Measurements from ENCODE around the gene KIAA0825.

The KIAA0825 gene

DNA sequence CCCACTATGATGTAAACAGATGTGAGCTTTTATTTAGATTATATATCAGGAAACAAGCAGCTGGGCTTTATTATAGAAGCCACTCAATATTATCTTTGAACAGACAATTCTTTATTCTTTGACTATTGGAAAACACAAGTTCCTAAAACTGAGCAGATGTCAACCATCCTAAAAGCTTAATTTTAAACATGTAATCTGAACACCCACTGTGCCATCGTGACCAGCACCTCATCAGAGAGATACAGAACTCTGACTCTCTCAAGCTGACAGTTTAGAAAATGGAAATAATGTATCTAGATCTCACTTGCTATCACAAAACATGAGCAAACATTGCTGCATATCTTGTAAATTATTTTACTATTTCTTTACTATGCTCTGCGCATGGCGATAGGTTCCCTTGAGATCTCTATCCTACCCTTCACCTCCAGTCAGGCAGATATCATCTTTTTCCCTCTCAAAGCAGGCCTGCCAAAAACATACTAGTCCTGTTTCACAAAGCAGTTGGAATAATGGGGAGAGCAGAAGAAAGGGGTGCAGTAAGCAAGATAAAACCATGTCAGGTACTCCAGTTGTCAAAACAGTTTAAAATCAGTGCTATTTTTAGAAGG, 151.0 kb downstream of the KIAA0825 start:
- H3K36me3 ChIP-seq (ENCODE audit: control insufficient read depth, insufficient read depth, low read length), result no peaks in the 10 kb centered on the region
- WGBS, 2 experiments (ENCODE audit: insufficient coverage in 2 of 2), result no CpG with 5 or more reads among the region's 3 CpGs
- no peaks in the 10 kb centered on the region for H3K9me3 ChIP-seq (ENCODE audit: control insufficient read depth, low read length)
- no peaks in the 10 kb centered on the region for H3K4me1 ChIP-seq (ENCODE audit: control insufficient read depth, insufficient read depth, low read length, poor library complexity, severe bottlenecking)
- no peak overlapping the region for H3K27ac ChIP-seq (ENCODE audit: low read depth, low read length, severe bottlenecking)
- H3K4me3 ChIP-seq (ENCODE audit: extremely low read depth, insufficient read depth, low read length, poor library complexity, severe bottlenecking), result no peak overlapping the region

DNA sequence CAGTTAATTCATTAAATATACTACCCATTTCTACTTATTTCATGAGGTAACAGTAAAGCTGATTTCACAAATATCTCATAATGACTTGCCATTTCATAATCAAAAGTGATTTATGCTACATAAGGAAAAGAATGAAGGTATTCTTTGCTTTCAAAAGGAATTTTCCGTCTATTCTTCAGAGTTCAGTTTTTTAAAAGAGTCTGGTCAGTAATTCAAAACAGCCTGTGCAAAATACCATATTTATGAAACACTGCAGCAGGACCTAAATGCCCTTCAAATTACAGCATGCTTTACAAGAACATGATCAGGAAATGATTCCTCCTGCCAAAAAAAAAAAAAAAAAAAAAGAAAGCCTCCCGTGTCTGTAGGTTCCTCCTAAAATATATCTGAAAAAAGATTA, 154.7 kb downstream of the KIAA0825 start:
- no peaks in the 10 kb centered on the region for H3K4me1 ChIP-seq (ENCODE audit: control insufficient read depth, insufficient read depth, low read length, poor library complexity, severe bottlenecking)
- H3K27ac ChIP-seq (ENCODE audit: low read depth, low read length, severe bottlenecking), result no peak overlapping the region
- H3K36me3 ChIP-seq (ENCODE audit: control insufficient read depth, insufficient read depth, low read length), result no peaks in the 10 kb centered on the region
- no peaks in the 10 kb centered on the region for H3K9me3 ChIP-seq (ENCODE audit: control insufficient read depth, low read length)
- WGBS, 2 experiments (ENCODE audit: insufficient coverage in 2 of 2), result 100% methylated on average over 1 of the region's 2 CpGs; no CpG with 5 or more reads in 1 of the 2 experiments
- no peak overlapping the region for H3K4me3 ChIP-seq (ENCODE audit: extremely low read depth, insufficient read depth, low read length, poor library complexity, severe bottlenecking)

DNA sequence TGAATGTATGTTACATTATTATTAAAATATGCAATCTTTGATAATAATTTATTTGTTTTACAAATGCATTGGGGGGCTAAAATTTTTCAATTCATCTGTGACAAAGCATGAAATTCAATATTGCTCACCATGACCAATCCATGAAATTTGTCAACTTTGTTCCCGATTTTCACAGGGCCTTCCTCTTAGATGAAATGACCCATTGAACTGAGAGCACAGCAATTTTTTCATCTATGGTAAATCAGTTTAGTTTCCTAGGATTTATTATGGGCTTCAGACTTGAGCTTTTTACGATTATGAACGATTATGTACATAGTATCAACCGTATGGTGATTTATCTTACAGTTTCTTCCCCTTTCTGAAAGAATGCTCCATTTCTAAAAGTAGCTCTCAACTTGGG, 157.3 kb downstream of the KIAA0825 start:
- Histone ChIP-seq H3K27ac (ENCODE audit: low read depth, low read length, severe bottlenecking) (no peak overlapping the region), H3K4me3 (ENCODE audit: extremely low read depth, insufficient read depth, low read length, poor library complexity, severe bottlenecking) (no peak overlapping the region), H3K9me3 (ENCODE audit: control insufficient read depth, low read length) (no peaks in the 10 kb centered on the region), H3K36me3 (ENCODE audit: control insufficient read depth, insufficient read depth, low read length) (no peaks in the 10 kb centered on the region), H3K4me1 (ENCODE audit: control insufficient read depth, insufficient read depth, low read length, poor library complexity, severe bottlenecking) (no peaks in the 10 kb centered on the region)
- WGBS, 2 experiments (ENCODE audit: insufficient coverage in 2 of 2), result 80% methylated on average over 1 of the region's 4 CpGs; no CpG with 5 or more reads in 1 of the 2 experiments

DNA sequence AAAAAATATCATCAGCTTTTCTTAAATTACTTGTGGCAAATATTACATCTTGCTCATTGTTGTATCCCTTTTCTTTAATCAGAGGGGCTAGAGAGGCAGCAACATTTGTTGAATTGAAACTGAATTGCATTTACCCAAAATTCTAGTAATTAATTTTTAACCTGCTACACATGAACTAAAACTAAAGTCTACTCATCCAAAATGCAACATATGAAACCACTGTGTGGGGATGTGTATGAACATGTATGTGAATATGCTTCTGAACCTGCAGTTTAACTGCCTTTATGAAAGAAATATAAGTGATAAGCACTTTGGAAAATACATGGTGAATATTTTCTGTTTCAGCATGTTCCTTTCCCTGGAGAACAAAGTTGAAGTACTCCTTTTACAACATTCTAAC, 158.5 kb downstream of the KIAA0825 start:
- no peaks in the 10 kb centered on the region for H3K36me3 ChIP-seq (ENCODE audit: control insufficient read depth, insufficient read depth, low read length)
- H3K9me3 ChIP-seq (ENCODE audit: control insufficient read depth, low read length), result no peaks in the 10 kb centered on the region
- H3K4me1 ChIP-seq (ENCODE audit: control insufficient read depth, insufficient read depth, low read length, poor library complexity, severe bottlenecking), result no peaks in the 10 kb centered on the region
- no peak overlapping the region for H3K4me3 ChIP-seq (ENCODE audit: extremely low read depth, insufficient read depth, low read length, poor library complexity, severe bottlenecking)
- H3K27ac ChIP-seq (ENCODE audit: low read depth, low read length, severe bottlenecking), result no peak overlapping the region

DNA sequence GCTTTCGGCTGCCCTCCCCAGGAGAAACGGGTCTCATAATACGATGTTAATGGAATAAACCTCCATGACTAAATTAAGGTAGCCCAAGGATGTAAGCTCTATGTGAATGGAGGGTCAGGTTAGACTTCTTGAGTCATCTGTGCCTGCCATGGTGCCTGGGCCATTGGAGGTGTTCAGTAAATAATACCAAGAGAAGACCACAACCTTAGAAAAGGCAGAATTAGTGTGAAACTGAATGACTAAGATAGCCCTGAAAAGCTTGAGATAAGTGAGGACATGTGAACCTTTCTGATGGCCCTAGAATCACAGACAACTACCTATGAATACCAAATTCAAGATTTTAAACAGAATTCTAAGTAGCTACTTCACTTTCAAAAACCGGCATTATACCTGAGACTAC, 160.6 kb downstream of the KIAA0825 start:
- Histone ChIP-seq H3K4me3 (ENCODE audit: extremely low read depth, insufficient read depth, low read length, poor library complexity, severe bottlenecking) (no peak overlapping the region), H3K36me3 (ENCODE audit: control insufficient read depth, insufficient read depth, low read length) (no peaks in the 10 kb centered on the region), H3K4me1 (ENCODE audit: control insufficient read depth, insufficient read depth, low read length, poor library complexity, severe bottlenecking) (no peaks in the 10 kb centered on the region), H3K9me3 (ENCODE audit: control insufficient read depth, low read length) (no peaks in the 10 kb centered on the region), H3K27ac (ENCODE audit: low read depth, low read length, severe bottlenecking) (no peak overlapping the region)
- WGBS, 2 experiments (ENCODE audit: insufficient coverage in 2 of 2), result 100% methylated on average over 2 to 3 of the region's 4 CpGs

DNA sequence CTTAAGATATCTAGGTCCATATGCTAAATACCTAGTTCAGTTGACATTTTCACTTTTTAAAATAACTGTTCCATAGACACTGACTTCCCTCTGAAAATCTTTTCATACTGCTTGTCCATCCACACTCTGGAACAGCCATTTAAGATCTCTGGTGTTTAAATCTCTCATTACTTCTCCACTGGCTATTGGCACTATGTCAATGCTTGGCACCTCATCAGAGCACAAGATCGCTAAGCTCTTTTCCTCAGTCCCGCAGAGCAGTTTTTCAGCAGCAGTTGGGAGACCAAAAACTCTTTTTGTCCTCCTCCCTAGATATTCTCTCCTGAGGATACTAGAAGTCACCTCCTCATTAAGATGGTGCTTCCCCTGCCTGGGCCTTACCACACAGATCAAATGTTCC, 172.7 kb downstream of the KIAA0825 start:
- no peaks in the 10 kb centered on the region for H3K4me1 ChIP-seq (ENCODE audit: control insufficient read depth, insufficient read depth, low read length, poor library complexity, severe bottlenecking)
- H3K4me3 ChIP-seq (ENCODE audit: extremely low read depth, insufficient read depth, low read length, poor library complexity, severe bottlenecking), result no peak overlapping the region
- H3K27ac ChIP-seq (ENCODE audit: low read depth, low read length, severe bottlenecking), result no peak overlapping the region
- no peaks in the 10 kb centered on the region for H3K9me3 ChIP-seq (ENCODE audit: control insufficient read depth, low read length)
- WGBS, 2 experiments (ENCODE audit: insufficient coverage in 2 of 2), result 93 to 98% methylated on average over 2 of the region's 2 CpGs
- no peaks in the 10 kb centered on the region for H3K36me3 ChIP-seq (ENCODE audit: control insufficient read depth, insufficient read depth, low read length)

DNA sequence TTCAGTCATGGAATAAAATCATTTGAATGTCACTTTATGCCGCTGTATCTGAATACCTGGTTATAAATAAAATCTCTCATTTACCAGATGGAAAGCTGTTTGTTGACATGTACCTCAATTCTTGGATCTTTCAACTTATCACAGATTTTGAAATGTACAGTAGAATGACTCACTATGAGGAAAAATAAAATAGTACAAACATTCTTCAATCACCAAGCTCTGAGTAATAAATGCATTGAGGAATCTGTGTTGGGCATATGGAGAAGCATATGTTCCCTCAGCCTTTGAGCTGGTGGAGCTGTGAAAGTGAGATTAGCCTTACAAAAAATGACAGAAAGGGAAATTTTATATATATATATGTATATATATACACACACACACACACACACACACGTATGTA, 175.4 kb downstream of the KIAA0825 start:
- no peaks in the 10 kb centered on the region for H3K9me3 ChIP-seq (ENCODE audit: control insufficient read depth, low read length)
- no peak overlapping the region for H3K4me3 ChIP-seq (ENCODE audit: extremely low read depth, insufficient read depth, low read length, poor library complexity, severe bottlenecking)
- no CpG with 5 or more reads among the region's 2 CpGs for WGBS, 2 experiments (ENCODE audit: insufficient coverage in 2 of 2)
- H3K36me3 ChIP-seq (ENCODE audit: control insufficient read depth, insufficient read depth, low read length), result no peaks in the 10 kb centered on the region
- H3K27ac ChIP-seq (ENCODE audit: low read depth, low read length, severe bottlenecking), result no peak overlapping the region
- no peaks in the 10 kb centered on the region for H3K4me1 ChIP-seq (ENCODE audit: control insufficient read depth, insufficient read depth, low read length, poor library complexity, severe bottlenecking)

DNA sequence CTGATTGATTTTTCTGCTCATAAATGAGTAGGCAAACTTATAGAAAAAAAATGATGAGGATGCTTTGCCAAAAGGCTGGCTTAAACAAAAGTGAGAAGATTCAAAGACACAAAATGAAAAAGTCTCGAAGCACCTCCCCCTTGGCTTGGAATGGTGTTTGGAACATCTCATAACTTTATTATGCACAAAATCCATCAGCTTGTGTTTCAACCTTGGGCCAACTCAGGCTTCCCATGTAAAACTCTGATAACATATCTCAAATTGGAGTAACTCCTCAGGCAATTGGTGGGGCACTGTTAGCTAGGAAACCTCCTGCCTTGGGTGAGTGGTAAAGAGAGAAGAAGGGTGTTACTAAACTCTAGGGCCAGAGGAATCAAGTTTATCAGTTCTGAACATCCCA, 176.3 kb downstream of the KIAA0825 start:
- H3K9me3 ChIP-seq (ENCODE audit: control insufficient read depth, low read length), result no peaks in the 10 kb centered on the region
- H3K36me3 ChIP-seq (ENCODE audit: control insufficient read depth, insufficient read depth, low read length), result no peaks in the 10 kb centered on the region
- WGBS, 2 experiments (ENCODE audit: insufficient coverage in 2 of 2), result 80% methylated on average over 1 of the region's 1 CpG; no CpG with 5 or more reads in 1 of the 2 experiments
- no peaks in the 10 kb centered on the region for H3K4me1 ChIP-seq (ENCODE audit: control insufficient read depth, insufficient read depth, low read length, poor library complexity, severe bottlenecking)
- no peak overlapping the region for H3K27ac ChIP-seq (ENCODE audit: low read depth, low read length, severe bottlenecking)
- no peak overlapping the region for H3K4me3 ChIP-seq (ENCODE audit: extremely low read depth, insufficient read depth, low read length, poor library complexity, severe bottlenecking)

DNA sequence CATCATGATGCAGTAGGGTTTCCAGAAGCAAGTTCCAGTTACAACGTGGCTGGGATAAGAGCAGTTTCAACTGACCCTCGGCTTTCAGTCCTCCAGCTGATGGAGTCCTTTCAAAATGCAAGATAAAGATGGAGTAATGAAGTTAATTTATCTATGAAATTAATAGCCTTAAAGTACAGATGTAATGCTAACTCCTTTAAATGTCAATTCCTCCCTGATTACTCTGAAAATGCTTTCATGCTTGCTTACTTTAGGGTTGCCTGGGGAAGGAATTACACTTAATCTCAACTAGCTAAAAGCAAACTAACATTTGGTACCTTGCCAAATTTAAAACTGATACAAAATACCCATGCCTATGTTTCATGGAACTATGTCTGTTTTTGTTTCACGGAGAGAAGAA, 178.4 kb downstream of the KIAA0825 start:
- WGBS, 2 experiments (ENCODE audit: insufficient coverage in 2 of 2), result 100% methylated on average over 1 of the region's 3 CpGs; no CpG with 5 or more reads in 1 of the 2 experiments
- no peak overlapping the region for H3K4me3 ChIP-seq (ENCODE audit: extremely low read depth, insufficient read depth, low read length, poor library complexity, severe bottlenecking)
- H3K36me3 ChIP-seq (ENCODE audit: control insufficient read depth, insufficient read depth, low read length), result no peaks in the 10 kb centered on the region
- no peaks in the 10 kb centered on the region for H3K4me1 ChIP-seq (ENCODE audit: control insufficient read depth, insufficient read depth, low read length, poor library complexity, severe bottlenecking)
- no peak overlapping the region for H3K27ac ChIP-seq (ENCODE audit: low read depth, low read length, severe bottlenecking)
- H3K9me3 ChIP-seq (ENCODE audit: control insufficient read depth, low read length), result no peaks in the 10 kb centered on the region

DNA sequence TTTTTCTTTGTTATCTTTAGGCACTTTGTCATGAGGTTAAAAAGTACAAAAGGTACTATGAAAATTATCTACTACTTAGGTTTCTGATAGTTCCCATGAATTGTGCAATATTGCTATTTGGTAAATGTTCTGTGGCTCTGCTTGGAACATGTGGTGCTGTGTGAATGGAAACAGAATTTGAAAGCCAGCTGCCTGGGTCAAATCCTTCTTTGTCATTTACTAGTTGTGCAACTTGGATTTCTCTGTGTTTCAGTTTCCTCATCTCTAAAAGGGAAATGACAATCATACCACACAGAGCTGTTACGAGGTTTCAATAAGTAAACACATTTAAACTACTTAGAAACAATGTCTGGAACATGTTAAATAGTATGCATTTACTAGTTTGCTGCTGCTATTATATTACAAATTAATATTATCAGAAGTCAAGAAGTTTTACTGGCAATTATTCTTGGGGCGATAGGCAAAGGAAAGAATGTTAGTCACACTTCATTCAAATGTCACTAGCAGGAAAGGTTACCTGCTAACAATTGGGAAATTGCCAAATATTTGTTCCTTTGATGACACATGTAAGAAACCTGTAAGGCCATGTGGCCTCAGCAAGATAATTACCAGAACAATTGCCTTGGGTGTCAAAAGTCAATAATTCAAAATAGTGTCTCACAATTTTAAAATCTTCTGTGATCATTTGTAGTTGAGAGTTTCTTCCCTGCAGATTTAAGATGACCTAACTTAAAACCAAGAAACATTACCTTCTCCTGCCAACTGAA, 184.8 kb downstream of the KIAA0825 start:
- H3K36me3 ChIP-seq (ENCODE audit: control insufficient read depth, insufficient read depth, low read length), result no peaks in the 10 kb centered on the region
- H3K4me3 ChIP-seq (ENCODE audit: extremely low read depth, insufficient read depth, low read length, poor library complexity, severe bottlenecking), result no peak overlapping the region
- no peaks in the 10 kb centered on the region for H3K9me3 ChIP-seq (ENCODE audit: control insufficient read depth, low read length)
- no peak overlapping the region for H3K27ac ChIP-seq (ENCODE audit: low read depth, low read length, severe bottlenecking)
- H3K4me1 ChIP-seq (ENCODE audit: control insufficient read depth, insufficient read depth, low read length, poor library complexity, severe bottlenecking), result no peaks in the 10 kb centered on the region
- 83% methylated on average over 1 of the region's 2 CpGs; no CpG with 5 or more reads in 1 of the 2 experiments for WGBS, 2 experiments (ENCODE audit: insufficient coverage in 2 of 2)

DNA sequence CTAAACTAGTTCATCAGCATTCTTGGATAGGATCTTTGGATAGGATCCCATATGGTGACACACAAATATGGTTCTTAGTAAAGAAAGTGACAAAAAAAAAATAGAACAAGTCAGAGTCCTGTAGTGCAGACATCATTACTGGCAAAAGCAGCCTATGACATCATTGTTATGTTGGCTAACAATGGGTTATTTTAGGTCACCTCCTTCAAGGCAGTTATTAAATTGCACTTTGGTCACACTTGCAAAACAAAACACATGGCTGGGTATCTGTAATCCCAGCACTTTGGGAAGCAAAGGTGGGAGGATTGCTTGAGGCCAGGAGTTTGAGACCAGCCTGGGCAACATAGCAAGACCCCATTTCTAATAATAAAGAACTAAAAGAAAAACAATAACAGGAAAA, 185.9 kb downstream of the KIAA0825 start:
- Histone ChIP-seq H3K4me3 (ENCODE audit: extremely low read depth, insufficient read depth, low read length, poor library complexity, severe bottlenecking) (no peak overlapping the region), H3K36me3 (ENCODE audit: control insufficient read depth, insufficient read depth, low read length) (no peaks in the 10 kb centered on the region), H3K4me1 (ENCODE audit: control insufficient read depth, insufficient read depth, low read length, poor library complexity, severe bottlenecking) (no peaks in the 10 kb centered on the region), H3K9me3 (ENCODE audit: control insufficient read depth, low read length) (no peaks in the 10 kb centered on the region), H3K27ac (ENCODE audit: low read depth, low read length, severe bottlenecking) (no peak overlapping the region)

All from mesodermal cell (in vitro differentiated cells).